H1 (cell line): ENCODE measurements around the gene INAVA. TPM values are rescaled to one million over a fixed set of nuclear protein-coding genes. Genes with fewer than 3 reads are reported as not detected.

Experiments
- CTCF ChIA-PET: fragments of 300-600 bp; sonication (Branson Sonifier 250); formaldehyde crosslinking; loops from one replicate; lab custom pipeline; 2021; ENCODE audit not compliant: partially characterized antibody; lab: Charles Lee
- POLR2A ChIA-PET: fragments of 300-600 bp; sonication (Branson Sonifier 250); formaldehyde crosslinking; loops from one replicate; lab custom pipeline; 2021; ENCODE audit warnings: inconsistent platforms; ENCODE audit not compliant: partially characterized antibody; lab: Charles Lee
- DNase-seq, 2 experiments: peaks; one replicate each; pipeline versions ENCODE4 v3.0.0 to v3.0.0-alpha.2; 2010 to 2022; ENCODE audit warnings: low spot score in 2 of 2, low read depth in 1 of 2, mixed read lengths in 1 of 2
- FAIRE-seq: peaks from 2 replicates; lab custom pipeline; 2011; peaks lifted over from hg19 to GRCh38; lab: Jason Lieb, UNC
- H2AFZ ChIP-seq: 2 replicates; pipeline ENCODE4 v1.8.1; 2012; ENCODE audit warnings: low read length, inconsistent platforms
- H2AK5ac ChIP-seq: 2 replicates; pipeline ENCODE4 v1.6.1; 2013; ENCODE audit warnings: low read depth, low read length
- H2BK120ac ChIP-seq: replicated peaks from 2 replicates; pipeline ENCODE3; 2013; ENCODE audit warnings: low read depth, low read length, inconsistent platforms
- H2BK12ac ChIP-seq: 2 replicates; pipeline ENCODE4 v1.6.1; 2013; ENCODE audit warnings: low read depth, low read length
- H2BK15ac ChIP-seq: 2 replicates; pipeline ENCODE4 v1.6.1; 2013; ENCODE audit warnings: low read length
- H2BK20ac ChIP-seq: 2 replicates; pipeline ENCODE4 v1.6.1; 2013; ENCODE audit warnings: low read length
- H2BK5ac ChIP-seq: 2 replicates; pipeline ENCODE4 v1.6.1; 2013; ENCODE audit warnings: low read depth, low read length
- H3K14ac ChIP-seq: 2 replicates; pipeline ENCODE4 v1.6.1; 2013; ENCODE audit warnings: inconsistent platforms; ENCODE audit not compliant: insufficient read length
- H3K18ac ChIP-seq: 2 replicates; pipeline ENCODE4 v1.6.1; 2013; ENCODE audit warnings: low read length; ENCODE audit errors: extremely low read depth
- H3K23ac ChIP-seq: 2 replicates; pipeline ENCODE4 v1.6.1; 2013; ENCODE audit warnings: inconsistent platforms; ENCODE audit not compliant: insufficient read length
- H3K23me2 ChIP-seq: 2 replicates; pipeline ENCODE4 v1.6.1; 2013; ENCODE audit warnings: low read depth, low read length
- H3K27ac ChIP-seq: 2 replicates; pipeline ENCODE4 v1.6.1; 2011; ENCODE audit warnings: low read depth, low read length, inconsistent platforms
- H3K27me3 ChIP-seq, 4 experiments: replicated peaks in 1 of 4; 1 replicate in 1 of 4; 2 replicates in 3 of 4; pipeline versions ENCODE4 v1.6.1 to v1.8.1; 2011 to 2013; ENCODE audit warnings: low read length in 3 of 4, mild to moderate bottlenecking in 3 of 4, inconsistent platforms in 2 of 4, mixed read lengths in 2 of 4, moderate library complexity in 1 of 4; ENCODE audit not compliant: control insufficient read depth in 3 of 4, insufficient read depth in 3 of 4; ENCODE audit errors: extremely low read depth in 1 of 4
- H3K36me3 ChIP-seq, 4 experiments: 2 replicates each; pipeline versions ENCODE4 v1.6.1 to v1.8.1; 2011 to 2013; ENCODE audit warnings: mild to moderate bottlenecking in 4 of 4, low read length in 3 of 4, moderate library complexity in 2 of 4, control low read depth in 1 of 4, inconsistent platforms in 1 of 4; ENCODE audit not compliant: insufficient read depth in 4 of 4, control insufficient read depth in 2 of 4
- H3K4ac ChIP-seq: replicated peaks from 2 replicates; pipeline ENCODE3; 2013; ENCODE audit warnings: low read length, low read depth, mixed read lengths, inconsistent platforms; ENCODE audit not compliant: insufficient read length
- H3K4me1 ChIP-seq, 4 experiments: replicated peaks in 1 of 4; 1 replicate in 1 of 4; 2 replicates in 3 of 4; pipeline versions ENCODE4 v1.6.1 to v1.8.1; 2011 to 2013; ENCODE audit warnings: low read length in 3 of 4, inconsistent platforms in 2 of 4, mixed read lengths in 1 of 4; ENCODE audit not compliant: insufficient read depth in 4 of 4, control insufficient read depth in 3 of 4
- H3K4me2 ChIP-seq, 2 experiments: 2 replicates each; pipeline versions ENCODE4 v1.6.1 to v1.8.1; 2011 to 2013; ENCODE audit warnings: low read depth in 2 of 2, low read length in 2 of 2, control low read depth in 1 of 2, inconsistent platforms in 1 of 2, mild to moderate bottlenecking in 1 of 2; ENCODE audit not compliant: insufficient read depth in 1 of 2
- H3K4me3 ChIP-seq, 4 experiments: fragments of 200-600, 300-600 bp in 1 of 4; sonication (generic), shearing (Covaris generic), sonication (Bioruptor Twin) in 1 of 4; 2 replicates each; pipeline versions ENCODE4 v1.5.1 to v1.8.1; 2011 to 2016; ENCODE audit warnings: low read length in 4 of 4, low read depth in 3 of 4, control low read depth in 2 of 4, inconsistent platforms in 2 of 4, mild to moderate bottlenecking in 2 of 4, mixed read lengths in 1 of 4, moderate library complexity in 1 of 4; ENCODE audit not compliant: insufficient read depth in 2 of 4; ENCODE audit errors: extremely low read depth in 1 of 4
- H3K56ac ChIP-seq: replicated peaks from 2 replicates; pipeline ENCODE3; 2013; ENCODE audit warnings: low read depth, mild to moderate bottlenecking, mixed read lengths, low read length, inconsistent platforms; ENCODE audit not compliant: insufficient read length
- H3K79me1 ChIP-seq: 2 replicates; pipeline ENCODE4 v1.6.1; 2013; ENCODE audit warnings: low read depth, low read length, control low read depth
- H3K79me2 ChIP-seq, 2 experiments: 2 replicates each; pipeline versions ENCODE4 v1.6.1 to v1.8.1; 2012 to 2013; ENCODE audit warnings: low read length in 2 of 2, mild to moderate bottlenecking in 2 of 2, inconsistent platforms in 1 of 2; ENCODE audit not compliant: insufficient read depth in 2 of 2, control insufficient read depth in 1 of 2
- H3K9ac ChIP-seq, 4 experiments: replicated peaks in 1 of 4; 1 replicate in 1 of 4; 2 replicates in 3 of 4; pipeline versions ENCODE4 v1.6.1 to v1.8.1; 2011 to 2013; ENCODE audit warnings: low read depth in 3 of 4, low read length in 3 of 4, control low read depth in 2 of 4, mild to moderate bottlenecking in 2 of 4, moderate library complexity in 2 of 4, inconsistent platforms in 1 of 4; ENCODE audit errors: extremely low read depth in 1 of 4
- H3K9me3 ChIP-seq, 2 experiments: 2 replicates each; pipeline versions ENCODE4 v1.6.1 to v1.8.1; 2012 to 2013; ENCODE audit warnings: mild to moderate bottlenecking in 2 of 2, moderate library complexity in 2 of 2, control low read depth in 1 of 2, inconsistent platforms in 1 of 2, low read depth in 1 of 2, low read length in 1 of 2, mixed read lengths in 1 of 2; ENCODE audit not compliant: insufficient read depth in 2 of 2
- H4K20me1 ChIP-seq, 2 experiments: replicated peaks in 1 of 2; 2 replicates each; pipeline versions ENCODE3 to v1.8.1; 2011 to 2013; ENCODE audit warnings: inconsistent platforms in 2 of 2, low read length in 2 of 2, mild to moderate bottlenecking in 1 of 2; ENCODE audit not compliant: insufficient read depth in 2 of 2, control insufficient read depth in 1 of 2
- H4K5ac ChIP-seq: 2 replicates; pipeline ENCODE4 v1.6.1; 2013; ENCODE audit warnings: low read length, low read depth, mixed read lengths, inconsistent platforms; ENCODE audit not compliant: insufficient read length
- H4K8ac ChIP-seq: 2 replicates; pipeline ENCODE4 v1.8.0; 2013; ENCODE audit warnings: mild to moderate bottlenecking, moderate library complexity, low read length, inconsistent platforms; ENCODE audit not compliant: insufficient read depth; ENCODE audit errors: extremely low read depth
- H4K91ac ChIP-seq: replicated peaks from 2 replicates; pipeline ENCODE3; 2013; ENCODE audit warnings: low read length, mixed read lengths, inconsistent platforms; ENCODE audit not compliant: insufficient read length
- BCL11A ChIP-seq, 2 experiments: IDR thresholded peaks; one replicate each; pipeline ENCODE4 v1.6.1; 2011; ENCODE audit warnings: low read depth in 2 of 2, low read length in 2 of 2, mild to moderate bottlenecking in 2 of 2
- BRCA1 ChIP-seq: IDR thresholded peaks from 2 replicates; pipeline ENCODE4 v1.6.1; 2012; ENCODE audit warnings: low read depth, low read length, improper control_type of control experiment
- CBX5 ChIP-seq: fragments of 300-800, 300-1000 bp; sonication (generic); IDR thresholded peaks from 2 replicates; pipeline ENCODE4 v1.7.1; 2016; ENCODE audit warnings: antibody characterized with exemption, low read length, low read depth
- CEBPB ChIP-seq: IDR thresholded peaks from 2 replicates; pipeline ENCODE4 v1.6.1; 2012; ENCODE audit warnings: low read depth, low read length
- EP300 ChIP-seq, 2 experiments: IDR thresholded peaks; 1 replicate in 1 of 2; 2 replicates in 1 of 2; pipeline ENCODE4 v1.6.1; 2011 to 2012; ENCODE audit warnings: low read depth in 2 of 2, low read length in 2 of 2, mild to moderate bottlenecking in 2 of 2, borderline replicate concordance in 1 of 2, inconsistent platforms in 1 of 2, moderate library complexity in 1 of 2
- EZH2 ChIP-seq: fragments of 200-600 bp; sonication (generic); IDR thresholded peaks from 2 replicates; pipeline ENCODE4 v1.7.1; 2012; ENCODE audit warnings: low read depth, mild to moderate bottlenecking, moderate library complexity, low read length, inconsistent platforms; ENCODE audit not compliant: severe bottlenecking
- GTF2F1 ChIP-seq: IDR thresholded peaks from 2 replicates; pipeline ENCODE4 v1.6.1; 2012; ENCODE audit warnings: low read depth, low read length, improper control_type of control experiment, borderline replicate concordance
- MAFK ChIP-seq: IDR thresholded peaks from 2 replicates; pipeline ENCODE4 v1.6.1; 2012; ENCODE audit warnings: low read depth, mild to moderate bottlenecking, improper control_type of control experiment, low read length
- NANOG ChIP-seq: IDR thresholded peaks from 2 replicates; pipeline ENCODE4 v1.6.1; 2011; ENCODE audit warnings: low read length, low read depth, mild to moderate bottlenecking, inconsistent platforms; ENCODE audit not compliant: insufficient read depth, poor library complexity, severe bottlenecking
- POU5F1 ChIP-seq: IDR thresholded peaks from 2 replicates; pipeline ENCODE4 v1.6.1; 2011; ENCODE audit warnings: low read depth, mild to moderate bottlenecking, low read length, moderate library complexity
- SP1 ChIP-seq: IDR thresholded peaks from 2 replicates; pipeline ENCODE4 v1.6.1; 2011; ENCODE audit warnings: low read depth, low read length
- SP2 ChIP-seq: IDR thresholded peaks from 2 replicates; pipeline ENCODE4 v1.6.1; 2012; ENCODE audit warnings: mild to moderate bottlenecking, low read length, inconsistent platforms
- TAF1 ChIP-seq: IDR thresholded peaks from 2 replicates; pipeline ENCODE4 v1.6.1; 2011; ENCODE audit warnings: mild to moderate bottlenecking, low read depth, low read length
- TBP ChIP-seq: IDR thresholded peaks from 2 replicates; pipeline ENCODE4 v1.6.1; 2011; ENCODE audit warnings: low read depth, low read length, improper control_type of control experiment
- TEAD4 ChIP-seq: IDR thresholded peaks from 2 replicates; pipeline ENCODE4 v1.6.1; 2012; ENCODE audit warnings: low read depth, low read length, inconsistent platforms, mixed read lengths
- WGBS, 2 experiments: shearing (Covaris generic) in 1 of 2; methylation state at CpG; one replicate each; pipeline versions ENCODE4 v1.1.6 to v1.1.7; 2013 to 2015; ENCODE audit warnings: low lambda C conversion rate in 2 of 2, mixed read lengths in 2 of 2, inconsistent platforms in 1 of 2, low coverage in 1 of 2, missing lambda C conversion rate in 1 of 2; ENCODE audit not compliant: insufficient replicate concordance in 2 of 2, insufficient coverage in 1 of 2, insufficient read length in 1 of 2; ENCODE audit errors: extremely low coverage in 1 of 2, missing lambda C conversion rate in 1 of 2; 5-methylcytosine and 5-hydroxymethylcytosine counted together
- polyA plus RNA-seq, 7 experiments: library from polyadenylated mRNA; depleted of rRNA in 3 of 7; stranded (reverse) in 5 of 7; unstranded in 2 of 7; fragments of >200 nt in 5 of 7; fragments of 200-250 nt in 2 of 7; gene quantifications; 1 replicate in 5 of 7; 2 replicates in 1 of 7; 4 replicates in 1 of 7; pipeline versions ENCODE4 v1.2.1 to v1.2.3, GENCODE V29; 2011 to 2013; ENCODE audit warnings: missing spikeins in 2 of 7, mixed read lengths in 2 of 7
- total RNA-seq: library from RNA; stranded (reverse); fragmentation: NEBNext Ultra II Directional; extraction: Animal tissue kit (Norgen Biotek cat#: 25700); gene quantifications from 2 replicates; pipeline ENCODE4 v1.2.1, GENCODE V29; 2021

INAVA gene
- total and polyA plus RNA-seq, 2 of the 8 experiments (the other 6 are each of a cell fraction or from before 2014, with no cell fraction given), result 46.8 to 49.3 TPM

DNA sequence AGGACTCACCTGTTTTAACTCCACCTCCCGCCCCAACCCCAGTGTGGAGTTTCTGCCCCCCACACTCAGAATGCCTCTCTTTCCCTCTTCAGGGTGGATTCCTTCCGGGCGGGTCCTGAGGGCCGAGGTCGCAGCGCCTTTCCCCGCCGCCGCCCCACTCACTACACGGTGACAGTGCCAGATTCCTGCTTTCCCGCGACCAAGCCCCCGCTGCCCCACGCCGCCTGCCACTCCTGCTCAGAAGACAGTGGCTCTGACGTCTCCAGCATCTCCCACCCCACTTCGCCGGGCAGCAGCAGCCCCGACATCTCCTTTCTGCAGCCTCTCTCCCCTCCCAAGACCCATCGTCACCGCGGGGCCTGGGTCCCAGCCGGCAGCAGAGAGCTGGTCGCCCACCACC lies 16.7 kb downstream of the INAVA start:
- WGBS, 2 experiments, result 96% methylated on average over 22 of the region's 24 CpGs; no CpG with 5 or more reads in 1 of the 2 experiments
- H3K27me3 ChIP-seq, result no peaks in the 10 kb centered on the region
- POLR2A ChIA-PET, result interaction anchor here (2.7 to 15.2 kb wide), 2 partner anchors 11 to 18 kb away, joined by 13 to 208 read pairs; partner anchors contain the start of gene INAVA
- H4K20me1 ChIP-seq, result peaks cover 0 to 5% of the 10 kb centered on the region in 2 experiments
- H3K18ac ChIP-seq, result no peak overlapping the region
- no peak overlapping the region for H2AFZ ChIP-seq
- no peaks in the 10 kb centered on the region for H3K79me2 ChIP-seq
- 0 out of 7 replicates have a peak, but pooled peaks cover 0 to 3% (median 0%) of the 10 kb centered on the region in 4 experiments for H3K4me1 ChIP-seq
- no peak overlapping the region for H3K23ac ChIP-seq
- FAIRE-seq (no peak), DNase-seq (no peak)
- CTCF ChIA-PET, result interaction anchor here (0.7 to 1.4 kb wide), 4 partner anchors 10 to 34 kb away, joined by 4 to 5 read pairs (median 4); no protein-coding TSS in a partner anchor
- H3K79me1 ChIP-seq, result no peaks in the 10 kb centered on the region
- H2BK15ac ChIP-seq, result no peak overlapping the region
- peak overlapping the region; percentile 68 for H4K8ac ChIP-seq
- peaks cover 25 to 64% (median 48%) of the 10 kb centered on the region in 4 experiments; a peak in 7 of 8 replicates for H3K36me3 ChIP-seq
- H3K9me3 ChIP-seq, result no peaks in the 10 kb centered on the region
- H4K5ac ChIP-seq, result no peak overlapping the region
- H2BK20ac ChIP-seq, result no peak overlapping the region
- H3K56ac ChIP-seq, result no peak overlapping the region
- no peak overlapping the region for H2BK5ac ChIP-seq
- no peak overlapping the region for H3K4me3 ChIP-seq
- H3K14ac ChIP-seq, result no peak overlapping the region
- H2BK12ac ChIP-seq, result no peak overlapping the region
- H3K4ac ChIP-seq, result no peak overlapping the region
- no peak overlapping the region for H3K9ac ChIP-seq
- no peaks in the 10 kb centered on the region for H3K23me2 ChIP-seq
- H3K4me2 ChIP-seq, result no peak overlapping the region
- H4K91ac ChIP-seq, result no peak overlapping the region
- no peak overlapping the region for H2AK5ac ChIP-seq
- no peak overlapping the region for H2BK120ac ChIP-seq
- no peak overlapping the region for H3K27ac ChIP-seq
- TF ChIP-seq TBP, result no peak
- TF ChIP-seq BRCA1, result no peak
- no peak for TF ChIP-seq GTF2F1
- TF ChIP-seq MAFK, result no peak
- TF ChIP-seq SP1, result no peak
- TF ChIP-seq SP2, result no peak
- TF ChIP-seq EP300 (IDR thresholded peaks at IDR 0.05; ENCODE audit: borderline replicate concordance in 1 of 2, low read depth in 2 of 2, low read length in 2 of 2), result no peak
- TF ChIP-seq POU5F1, result no peak
- no peak for TF ChIP-seq CEBPB
- no peak for TF ChIP-seq NANOG
- TF ChIP-seq EZH2, result no peak
- no peak for TF ChIP-seq TEAD4
- TF ChIP-seq BCL11A (IDR thresholded peaks at IDR 0.05; ENCODE audit: low read depth in 2 of 2, low read length in 2 of 2), result no peak
- no peak for TF ChIP-seq TAF1
- TF ChIP-seq CBX5, result no peak
